GM21447 (cell line): ENCODE results near the gene BCAS3.
"Not testable (repeated sequence)": the region's sequence is repeated elsewhere in the genome, so short reads cannot be mapped to it uniquely, and the experiment has no call there.

Experiments
- ATAC-seq: cut with Tn5 transposase; IDR thresholded peaks from one replicate; pipeline ENCODE4 v1.9.1; 2021; ENCODE audit not compliant: unreplicated experiment

BCAS3 gene

GRCh38 chr17:60744355-60744966, 66.8 kb downstream of the BCAS3 start:
- ATAC-seq = no peak

- ATAC-seq = no peak
Measured at GRCh38 chr17:60745544-60745943, 67.9 kb downstream of the BCAS3 start.

GRCh38 chr17:60747069-60747808, 69.6 kb downstream of the BCAS3 start:
- ATAC-seq = no peak

GRCh38 chr17:60748204-60748603, 70.6 kb downstream of the BCAS3 start:
- no peak for ATAC-seq

- ATAC-seq = no peak
Measured at GRCh38 chr17:60749050-60749449, 71.4 kb downstream of the BCAS3 start.

- no peak for ATAC-seq
Measured at GRCh38 chr17:60749708-60750107, 72.1 kb downstream of the BCAS3 start.

- ATAC-seq = no peak
Measured at GRCh38 chr17:60750640-60751039, 73.0 kb downstream of the BCAS3 start.

- no peak for ATAC-seq
Measured at GRCh38 chr17:60751884-60752283, 74.2 kb downstream of the BCAS3 start.

GRCh38 chr17:60752873-60753577, 75.4 kb downstream of the BCAS3 start:
- no peak for ATAC-seq

GRCh38 chr17:60754057-60754604, 76.5 kb downstream of the BCAS3 start:
- no peak for ATAC-seq

GRCh38 chr17:60756798-60757197, 79.1 kb downstream of the BCAS3 start:
- ATAC-seq = not testable (repeated sequence)

- no peak for ATAC-seq
Measured at GRCh38 chr17:60757437-60757836, 79.8 kb downstream of the BCAS3 start.

GRCh38 chr17:60759756-60760155, 82.1 kb downstream of the BCAS3 start:
- no peak for ATAC-seq

GRCh38 chr17:60761301-60761700, 83.7 kb downstream of the BCAS3 start:
- ATAC-seq = not testable (repeated sequence)

GRCh38 chr17:60766778-60767190, 89.1 kb downstream of the BCAS3 start:
- no peak for ATAC-seq

GRCh38 chr17:60767744-60768308, 90.2 kb downstream of the BCAS3 start:
- ATAC-seq = no peak

GRCh38 chr17:60769327-60769726, 91.7 kb downstream of the BCAS3 start:
- ATAC-seq = no peak

- ATAC-seq = no peak
Measured at GRCh38 chr17:60770946-60771422, 93.3 kb downstream of the BCAS3 start.

- not testable (repeated sequence) for ATAC-seq
Measured at GRCh38 chr17:60771621-60772020, 94.0 kb downstream of the BCAS3 start.

- no peak for ATAC-seq
Measured at GRCh38 chr17:60773552-60773951, 95.9 kb downstream of the BCAS3 start.

GRCh38 chr17:60781880-60782412, 104.3 kb downstream of the BCAS3 start:
- ATAC-seq = no peak
